SK-N-SH (cell line): ENCODE measurements around the gene TECTB. TPM values are rescaled to one million over a fixed set of nuclear protein-coding genes. Genes with fewer than 3 reads are reported as not detected.

ENCODE experiments used
- CTCF ChIA-PET: fragments of 300-600, 350-600 bp; formaldehyde crosslinking; extraction: SDS; loops from one replicate; lab custom pipeline; 2021; lab: Yijun Ruan, JAX
- POLR2A ChIA-PET: fragments of 350-600 bp; sonication (Branson Sonifier 250); formaldehyde crosslinking; extraction: SDS; loops from one replicate; lab custom pipeline; 2020; ENCODE audit warnings: antibody characterized with exemption, inconsistent platforms; lab: Yijun Ruan, JAX
- DNase-seq: peaks from one replicate; pipeline ENCODE4 v3.0.0; 2012
- H2AFZ ChIP-seq: fragments of 200-600 bp; sonication (generic); 2 replicates; pipeline ENCODE4 v1.8.1; 2016; ENCODE audit warnings: antibody characterized with exemption, mild to moderate bottlenecking, low read depth
- H3F3A ChIP-seq: fragments of 200-600 bp; sonication (generic); replicated peaks from 2 replicates; pipeline ENCODE3; 2016; ENCODE audit warnings: antibody characterized with exemption, mild to moderate bottlenecking; ENCODE audit not compliant: insufficient read depth
- H3K27ac ChIP-seq, 2 experiments: fragments of 200-500 bp in 1 of 2; fragments of 200-600 bp in 1 of 2; sonication (Bioruptor generic) in 1 of 2; sonication (generic), shearing (Covaris generic) in 1 of 2; 2 replicates each; pipeline versions ENCODE4 v1.5.1 to v1.6.1; 2014 to 2016; ENCODE audit warnings: low read depth in 2 of 2, inconsistent platforms in 1 of 2, low read length in 1 of 2, mild to moderate bottlenecking in 1 of 2, mixed read lengths in 1 of 2
- H3K27me3 ChIP-seq: fragments of 200-600 bp; sonication (generic), shearing (Covaris generic); 2 replicates; pipeline ENCODE4 v1.6.1; 2016; ENCODE audit warnings: mixed run types; ENCODE audit not compliant: insufficient read depth
- H3K36me3 ChIP-seq, 2 experiments: fragments of 200-500 bp in 1 of 2; fragments of 200-600 bp in 1 of 2; sonication (Bioruptor generic) in 1 of 2; sonication (generic) in 1 of 2; replicated peaks in 1 of 2; 2 replicates each; pipeline versions ENCODE3 to v1.5.1; 2014 to 2016; ENCODE audit warnings: low read length in 1 of 2, mild to moderate bottlenecking in 1 of 2; ENCODE audit not compliant: insufficient read depth in 2 of 2, control insufficient read depth in 1 of 2
- H3K4me1 ChIP-seq, 2 experiments: fragments of 200-500 bp in 1 of 2; fragments of 200-600 bp in 1 of 2; sonication (Bioruptor generic) in 1 of 2; sonication (generic), shearing (Covaris generic) in 1 of 2; 2 replicates each; pipeline versions ENCODE4 v1.5.1 to v1.6.1; 2014 to 2016; ENCODE audit warnings: low read depth in 1 of 2, low read length in 1 of 2, mixed run types in 1 of 2; ENCODE audit not compliant: insufficient read depth in 2 of 2, control insufficient read depth in 1 of 2
- H3K4me2 ChIP-seq: fragments of 200-600 bp; sonication (generic), shearing (Covaris generic); 2 replicates; pipeline ENCODE4 v1.6.1; 2017; ENCODE audit warnings: mixed run types
- H3K4me3 ChIP-seq, 2 experiments: fragments of 200-500 bp in 1 of 2; fragments of 200-600 bp in 1 of 2; sonication (Bioruptor generic) in 1 of 2; sonication (generic), shearing (Covaris generic) in 1 of 2; 2 replicates each; pipeline versions ENCODE4 v1.5.1 to v1.8.1; 2014 to 2016; ENCODE audit warnings: low read depth in 2 of 2, inconsistent platforms in 1 of 2, low read length in 1 of 2, mild to moderate bottlenecking in 1 of 2, mixed read lengths in 1 of 2, moderate library complexity in 1 of 2
- H3K79me2 ChIP-seq: fragments of 200-600 bp; sonication (generic); 2 replicates; pipeline ENCODE4 v1.8.1; 2017; ENCODE audit warnings: mild to moderate bottlenecking; ENCODE audit not compliant: insufficient read depth
- H3K9ac ChIP-seq: fragments of 200-600 bp; sonication (generic); 2 replicates; pipeline ENCODE4 v1.6.1; 2017; ENCODE audit warnings: mixed run types
- H3K9me2 ChIP-seq: fragments of 200-600 bp; sonication (generic); 2 replicates; pipeline ENCODE4 v1.6.1; 2017; ENCODE audit warnings: mixed run types
- H3K9me3 ChIP-seq: fragments of 200-600 bp; sonication (generic); 2 replicates; pipeline ENCODE4 v1.6.1; 2017; ENCODE audit warnings: mixed run types, mild to moderate bottlenecking, moderate library complexity
- H4K20me1 ChIP-seq: fragments of 200-600 bp; sonication (generic); 2 replicates; pipeline ENCODE4 v1.6.1; 2017; ENCODE audit warnings: mild to moderate bottlenecking, mixed run types; ENCODE audit not compliant: insufficient read depth
- CHD2 ChIP-seq: fragments of 150-350 bp; IDR thresholded peaks from 2 replicates; pipeline ENCODE4 v1.6.1; 2018; ENCODE audit warnings: low read length; ENCODE audit not compliant: partially characterized antibody
- EZH2phosphoT487 ChIP-seq: fragments of 200-600 bp; sonication (generic); IDR thresholded peaks from 2 replicates; pipeline ENCODE4 v1.6.1; 2017; ENCODE audit warnings: low read depth, mixed run types, mild to moderate bottlenecking, antibody characterized with exemption, moderate library complexity, borderline replicate concordance
- GATA2 ChIP-seq: sonication (generic); formaldehyde crosslinking; IDR thresholded peaks from 2 replicates; pipeline ENCODE4 v1.5.0; 2020; ENCODE audit warnings: mild to moderate bottlenecking, missing genetic modification reagents
- JUND ChIP-seq: IDR thresholded peaks from 2 replicates; pipeline ENCODE4 v1.4.0; 2012
- MEF2A ChIP-seq: IDR thresholded peaks from 2 replicates; pipeline ENCODE4 v1.4.0; 2012; ENCODE audit warnings: low read depth, borderline replicate concordance
- MXI1 ChIP-seq: IDR thresholded peaks from 2 replicates; pipeline ENCODE4 v1.6.1; 2012; ENCODE audit warnings: mild to moderate bottlenecking, low read depth, low read length, improper control_type of control experiment
- NRF1 ChIP-seq: IDR thresholded peaks from 2 replicates; pipeline ENCODE4 v1.6.1; 2012; ENCODE audit warnings: low read depth, mild to moderate bottlenecking, low read length
- POLR2AphosphoS5 ChIP-seq: IDR thresholded peaks from 2 replicates; pipeline ENCODE4 v1.6.1; 2012; ENCODE audit warnings: low read depth, low read length
- RCOR1 ChIP-seq: fragments of 150-350 bp; IDR thresholded peaks from 2 replicates; pipeline ENCODE4 v1.6.1; 2017; ENCODE audit warnings: antibody characterized with exemption, low read length
- RFX5 ChIP-seq: IDR thresholded peaks from 2 replicates; pipeline ENCODE4 v1.6.1; 2012; ENCODE audit warnings: mild to moderate bottlenecking, improper control_type of control experiment, low read length
- SMC3 ChIP-seq: IDR thresholded peaks from 2 replicates; pipeline ENCODE4 v1.6.1; 2012; ENCODE audit warnings: low read depth, low read length, improper control_type of control experiment
- YY1 ChIP-seq: IDR thresholded peaks from 2 replicates; pipeline ENCODE4 v1.4.0; 2012; ENCODE audit warnings: low read depth, mild to moderate bottlenecking
- WGBS: methylation state at CpG from one replicate; pipeline ENCODE4 v1.1.6; 2017; ENCODE audit warnings: low lambda C conversion rate; 5-methylcytosine and 5-hydroxymethylcytosine counted together
- polyA plus RNA-seq, 3 experiments: library from polyadenylated mRNA; depleted of rRNA; stranded (reverse); fragments of >200 nt; gene quantifications; 2 replicates each; pipeline ENCODE4 v1.2.3, GENCODE V29; 2012
- TF ChIP-seq, protein P1 (sequence below): IDR thresholded peaks from 2 replicates; pipeline ENCODE4 v1.4.0; 2012; ENCODE audit warnings: low read depth
- TF ChIP-seq, protein P2 (sequence below): IDR thresholded peaks from 2 replicates; pipeline ENCODE4 v1.6.1; 2012; ENCODE audit warnings: mild to moderate bottlenecking, low read depth, low read length, moderate library complexity
- TF ChIP-seq, protein P3 (sequence below): IDR thresholded peaks from 2 replicates; pipeline ENCODE4 v1.4.0; 2012; ENCODE audit warnings: low read depth, borderline replicate concordance
- TF ChIP-seq, protein P4 (sequence below): IDR thresholded peaks from 2 replicates; pipeline ENCODE4; 2012
- TF ChIP-seq, protein P5 (sequence below): fragments of 150-350 bp; IDR thresholded peaks from 2 replicates; pipeline ENCODE4 v1.6.1; 2016; ENCODE audit warnings: mild to moderate bottlenecking, low read depth, low read length
- TF ChIP-seq, protein P6 (sequence below): fragments of 150-350 bp; IDR thresholded peaks from 2 replicates; pipeline ENCODE4 v1.6.1; 2017; ENCODE audit warnings: antibody characterized with exemption, low read length, low read depth, borderline replicate concordance

Gene TECTB
- polyA plus RNA-seq, 1 of the 3 experiments (the other 2 are of a cell fraction): not detected

DNA sequence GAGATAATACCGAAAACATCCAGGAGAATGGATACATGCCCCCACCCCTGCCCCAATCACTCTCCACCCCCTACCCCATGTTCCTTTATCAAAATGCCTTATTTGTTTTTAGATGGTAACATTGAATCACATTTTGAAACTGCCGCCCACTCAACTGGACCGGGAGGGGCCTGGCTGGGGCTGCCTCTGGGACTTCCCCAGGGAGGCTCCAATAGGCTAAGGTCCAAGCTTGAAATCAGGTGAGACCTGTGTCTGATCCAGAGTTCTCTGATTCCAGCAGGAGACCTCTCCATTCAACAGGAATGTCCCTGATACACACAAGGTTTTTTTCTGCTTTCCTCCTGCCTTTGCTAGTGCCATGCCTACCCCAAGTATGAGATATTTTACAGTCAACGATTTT, 47.0 kb downstream of the TECTB start:
- Histone ChIP-seq H3K27me3 (no peaks in the 10 kb centered on the region), H3K4me2 (no peak overlapping the region), H3K4me1 (no peaks in the 10 kb centered on the region), H4K20me1 (no peaks in the 10 kb centered on the region), H3K9me2 (no peaks in the 10 kb centered on the region), H2AFZ (no peak overlapping the region), H3K79me2 (no peaks in the 10 kb centered on the region), H3K27ac (no peak overlapping the region), H3F3A (no peaks in the 10 kb centered on the region), H3K36me3 (no peaks in the 10 kb centered on the region), H3K9me3 (no peaks in the 10 kb centered on the region), H3K4me3 (no peak overlapping the region), H3K9ac (no peak overlapping the region)
- WGBS: 37% methylated on average over 4 of the region's 4 CpGs
- TF ChIP-seq RFX5 (no peak), JUND (no peak), NRF1 (no peak), YY1 (no peak), MEF2A (no peak), EZH2phosphoT487 (no peak), SMC3 (no peak), POLR2AphosphoS5 (no peak), RCOR1 (no peak), CHD2 (no peak), GATA2 (CRISPR knock-in tag) (no peak), MXI1 (no peak)
- TF ChIP-seq, protein P1, sequence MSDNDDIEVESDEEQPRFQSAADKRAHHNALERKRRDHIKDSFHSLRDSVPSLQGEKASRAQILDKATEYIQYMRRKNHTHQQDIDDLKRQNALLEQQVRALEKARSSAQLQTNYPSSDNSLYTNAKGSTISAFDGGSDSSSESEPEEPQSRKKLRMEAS: no peak
- TF ChIP-seq, protein P2, sequence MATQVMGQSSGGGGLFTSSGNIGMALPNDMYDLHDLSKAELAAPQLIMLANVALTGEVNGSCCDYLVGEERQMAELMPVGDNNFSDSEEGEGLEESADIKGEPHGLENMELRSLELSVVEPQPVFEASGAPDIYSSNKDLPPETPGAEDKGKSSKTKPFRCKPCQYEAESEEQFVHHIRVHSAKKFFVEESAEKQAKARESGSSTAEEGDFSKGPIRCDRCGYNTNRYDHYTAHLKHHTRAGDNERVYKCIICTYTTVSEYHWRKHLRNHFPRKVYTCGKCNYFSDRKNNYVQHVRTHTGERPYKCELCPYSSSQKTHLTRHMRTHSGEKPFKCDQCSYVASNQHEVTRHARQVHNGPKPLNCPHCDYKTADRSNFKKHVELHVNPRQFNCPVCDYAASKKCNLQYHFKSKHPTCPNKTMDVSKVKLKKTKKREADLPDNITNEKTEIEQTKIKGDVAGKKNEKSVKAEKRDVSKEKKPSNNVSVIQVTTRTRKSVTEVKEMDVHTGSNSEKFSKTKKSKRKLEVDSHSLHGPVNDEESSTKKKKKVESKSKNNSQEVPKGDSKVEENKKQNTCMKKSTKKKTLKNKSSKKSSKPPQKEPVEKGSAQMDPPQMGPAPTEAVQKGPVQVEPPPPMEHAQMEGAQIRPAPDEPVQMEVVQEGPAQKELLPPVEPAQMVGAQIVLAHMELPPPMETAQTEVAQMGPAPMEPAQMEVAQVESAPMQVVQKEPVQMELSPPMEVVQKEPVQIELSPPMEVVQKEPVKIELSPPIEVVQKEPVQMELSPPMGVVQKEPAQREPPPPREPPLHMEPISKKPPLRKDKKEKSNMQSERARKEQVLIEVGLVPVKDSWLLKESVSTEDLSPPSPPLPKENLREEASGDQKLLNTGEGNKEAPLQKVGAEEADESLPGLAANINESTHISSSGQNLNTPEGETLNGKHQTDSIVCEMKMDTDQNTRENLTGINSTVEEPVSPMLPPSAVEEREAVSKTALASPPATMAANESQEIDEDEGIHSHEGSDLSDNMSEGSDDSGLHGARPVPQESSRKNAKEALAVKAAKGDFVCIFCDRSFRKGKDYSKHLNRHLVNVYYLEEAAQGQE: no peak
- TF ChIP-seq, protein P3, sequence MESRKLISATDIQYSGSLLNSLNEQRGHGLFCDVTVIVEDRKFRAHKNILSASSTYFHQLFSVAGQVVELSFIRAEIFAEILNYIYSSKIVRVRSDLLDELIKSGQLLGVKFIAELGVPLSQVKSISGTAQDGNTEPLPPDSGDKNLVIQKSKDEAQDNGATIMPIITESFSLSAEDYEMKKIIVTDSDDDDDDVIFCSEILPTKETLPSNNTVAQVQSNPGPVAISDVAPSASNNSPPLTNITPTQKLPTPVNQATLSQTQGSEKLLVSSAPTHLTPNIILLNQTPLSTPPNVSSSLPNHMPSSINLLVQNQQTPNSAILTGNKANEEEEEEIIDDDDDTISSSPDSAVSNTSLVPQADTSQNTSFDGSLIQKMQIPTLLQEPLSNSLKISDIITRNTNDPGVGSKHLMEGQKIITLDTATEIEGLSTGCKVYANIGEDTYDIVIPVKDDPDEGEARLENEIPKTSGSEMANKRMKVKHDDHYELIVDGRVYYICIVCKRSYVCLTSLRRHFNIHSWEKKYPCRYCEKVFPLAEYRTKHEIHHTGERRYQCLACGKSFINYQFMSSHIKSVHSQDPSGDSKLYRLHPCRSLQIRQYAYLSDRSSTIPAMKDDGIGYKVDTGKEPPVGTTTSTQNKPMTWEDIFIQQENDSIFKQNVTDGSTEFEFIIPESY: no peak
- TF ChIP-seq, protein P4, sequence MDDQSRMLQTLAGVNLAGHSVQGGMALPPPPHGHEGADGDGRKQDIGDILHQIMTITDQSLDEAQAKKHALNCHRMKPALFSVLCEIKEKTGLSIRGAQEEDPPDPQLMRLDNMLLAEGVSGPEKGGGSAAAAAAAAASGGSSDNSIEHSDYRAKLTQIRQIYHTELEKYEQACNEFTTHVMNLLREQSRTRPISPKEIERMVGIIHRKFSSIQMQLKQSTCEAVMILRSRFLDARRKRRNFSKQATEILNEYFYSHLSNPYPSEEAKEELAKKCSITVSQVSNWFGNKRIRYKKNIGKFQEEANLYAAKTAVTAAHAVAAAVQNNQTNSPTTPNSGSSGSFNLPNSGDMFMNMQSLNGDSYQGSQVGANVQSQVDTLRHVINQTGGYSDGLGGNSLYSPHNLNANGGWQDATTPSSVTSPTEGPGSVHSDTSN: no peak
- TF ChIP-seq, protein P5, sequence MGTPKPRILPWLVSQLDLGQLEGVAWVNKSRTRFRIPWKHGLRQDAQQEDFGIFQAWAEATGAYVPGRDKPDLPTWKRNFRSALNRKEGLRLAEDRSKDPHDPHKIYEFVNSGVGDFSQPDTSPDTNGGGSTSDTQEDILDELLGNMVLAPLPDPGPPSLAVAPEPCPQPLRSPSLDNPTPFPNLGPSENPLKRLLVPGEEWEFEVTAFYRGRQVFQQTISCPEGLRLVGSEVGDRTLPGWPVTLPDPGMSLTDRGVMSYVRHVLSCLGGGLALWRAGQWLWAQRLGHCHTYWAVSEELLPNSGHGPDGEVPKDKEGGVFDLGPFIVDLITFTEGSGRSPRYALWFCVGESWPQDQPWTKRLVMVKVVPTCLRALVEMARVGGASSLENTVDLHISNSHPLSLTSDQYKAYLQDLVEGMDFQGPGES: no peak
- TF ChIP-seq, protein P6, sequence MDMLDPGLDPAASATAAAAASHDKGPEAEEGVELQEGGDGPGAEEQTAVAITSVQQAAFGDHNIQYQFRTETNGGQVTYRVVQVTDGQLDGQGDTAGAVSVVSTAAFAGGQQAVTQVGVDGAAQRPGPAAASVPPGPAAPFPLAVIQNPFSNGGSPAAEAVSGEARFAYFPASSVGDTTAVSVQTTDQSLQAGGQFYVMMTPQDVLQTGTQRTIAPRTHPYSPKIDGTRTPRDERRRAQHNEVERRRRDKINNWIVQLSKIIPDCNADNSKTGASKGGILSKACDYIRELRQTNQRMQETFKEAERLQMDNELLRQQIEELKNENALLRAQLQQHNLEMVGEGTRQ: no peak
- DNase-seq: no peak
- ChIA-PET POLR2A (no interaction called here), CTCF (interaction anchor here (0.7 to 1.4 kb wide), 3 partner anchors 105 to 1254 kb away, joined by 3 to 4 read pairs (median 4); partner anchors contain the start of gene ADRA2A)
